HK-2 (cell line): ENCODE data around the gene PDS5B.
"Not testable (repeated sequence)": the region's sequence is repeated elsewhere in the genome, so short reads cannot be mapped to it uniquely, and the experiment has no call there.

ENCODE experiments used
- DNase-seq: peaks from one replicate; pipeline ENCODE4 v3.0.0-alpha.2; 2018; ENCODE audit not compliant: unreplicated experiment

The PDS5B gene

DNA sequence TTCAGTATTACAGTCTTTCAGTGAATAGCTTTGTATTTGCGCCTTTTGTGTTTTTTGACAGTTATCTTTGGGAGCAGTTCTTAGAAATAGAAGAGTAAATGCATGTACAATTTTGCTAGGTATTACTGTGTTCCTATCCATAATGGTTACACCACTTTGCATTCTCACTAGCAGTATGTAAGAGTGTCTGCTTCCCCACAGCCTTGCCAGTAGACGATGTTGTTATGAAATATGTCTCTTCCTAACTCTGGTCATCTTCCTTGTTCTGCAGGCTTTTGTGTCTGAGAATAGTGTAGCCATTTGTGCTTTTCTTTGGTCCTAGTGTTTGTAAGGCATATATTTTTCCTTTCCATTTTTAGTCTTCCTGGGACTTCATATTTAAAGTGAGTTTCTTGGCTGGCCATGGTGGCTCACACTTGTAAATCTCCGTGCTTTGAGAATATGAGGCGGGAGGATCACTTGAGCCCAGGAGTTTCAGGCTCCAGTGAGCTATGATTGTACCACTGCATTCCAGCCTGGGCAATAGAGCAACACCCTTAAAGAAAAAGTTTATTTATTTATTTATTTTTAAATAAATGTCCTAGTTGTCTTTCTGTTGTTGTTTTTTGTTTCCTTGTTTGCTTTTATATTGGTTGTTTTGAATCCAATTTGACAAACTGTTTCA is 140.3 kb downstream of the PDS5B start:
- no peak for DNase-seq

- no peak for DNase-seq
Measured at GRCh38 chr13:32728327-32728726, 142.1 kb downstream of the PDS5B start.

DNA sequence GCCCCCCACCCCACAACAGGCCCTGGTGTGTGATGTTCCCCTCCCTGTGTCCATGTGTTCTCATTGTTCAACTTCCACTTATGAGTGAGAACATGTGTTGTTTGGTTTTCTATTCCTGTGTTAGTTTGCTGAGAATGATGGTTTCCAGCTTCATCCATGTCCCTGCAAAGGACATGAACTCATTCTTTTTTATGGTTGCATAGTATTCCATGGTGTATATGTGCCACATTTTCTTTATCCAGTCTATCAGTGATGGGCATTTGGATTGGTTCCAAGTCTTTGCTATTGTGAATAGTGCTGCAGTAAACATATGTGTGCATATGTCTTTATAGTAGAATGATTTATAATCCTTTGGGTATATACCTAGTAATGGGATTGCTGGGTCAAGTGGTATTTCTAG is 142.8 kb downstream of the PDS5B start:
- not testable (repeated sequence) for DNase-seq

GRCh38 chr13:32731074-32731473 is 144.8 kb downstream of the PDS5B start:
- no peak for DNase-seq

DNA sequence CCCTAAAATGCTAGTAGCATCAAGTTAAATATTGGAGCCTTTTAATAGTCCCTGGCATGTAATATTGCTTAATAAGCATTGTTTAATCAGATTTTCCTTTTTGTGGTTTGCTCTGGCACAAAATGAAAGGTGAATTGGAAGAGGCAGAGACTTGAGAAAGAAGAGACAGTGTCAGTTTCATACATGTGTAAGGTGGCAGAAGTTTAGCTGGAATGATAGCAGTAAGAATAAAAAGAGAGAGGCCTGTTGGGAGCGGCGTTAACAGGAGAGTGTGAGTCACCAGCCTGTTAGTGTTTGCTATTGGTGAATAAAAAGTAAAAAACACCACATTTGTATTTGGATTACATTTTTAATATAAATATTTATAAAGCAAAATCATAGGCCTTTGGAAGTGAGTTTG is 145.3 kb downstream of the PDS5B start:
- DNase-seq = no peak

GRCh38 chr13:32733690-32734089 is 147.4 kb downstream of the PDS5B start:
- DNase-seq = no peak

DNA sequence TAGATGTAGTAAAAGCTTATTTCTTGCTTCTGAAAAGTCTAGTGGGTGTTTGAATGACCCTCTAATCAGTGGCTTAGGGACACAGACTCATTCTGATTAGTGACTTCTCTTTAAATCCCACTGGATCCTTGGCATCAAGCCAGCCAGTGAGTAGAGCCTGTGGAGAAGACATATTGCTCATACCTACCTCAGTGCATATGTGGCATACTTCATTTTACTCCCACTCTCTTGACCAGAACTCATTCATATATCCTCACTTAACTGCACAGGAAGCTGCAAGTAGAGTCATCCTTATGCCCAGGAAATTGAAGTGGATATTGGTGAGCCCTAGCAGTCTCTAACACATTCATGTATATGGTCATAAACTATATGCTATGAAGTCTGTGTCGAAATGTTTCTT is 148.3 kb downstream of the PDS5B start:
- DNase-seq = peak; percentile 20

DNA sequence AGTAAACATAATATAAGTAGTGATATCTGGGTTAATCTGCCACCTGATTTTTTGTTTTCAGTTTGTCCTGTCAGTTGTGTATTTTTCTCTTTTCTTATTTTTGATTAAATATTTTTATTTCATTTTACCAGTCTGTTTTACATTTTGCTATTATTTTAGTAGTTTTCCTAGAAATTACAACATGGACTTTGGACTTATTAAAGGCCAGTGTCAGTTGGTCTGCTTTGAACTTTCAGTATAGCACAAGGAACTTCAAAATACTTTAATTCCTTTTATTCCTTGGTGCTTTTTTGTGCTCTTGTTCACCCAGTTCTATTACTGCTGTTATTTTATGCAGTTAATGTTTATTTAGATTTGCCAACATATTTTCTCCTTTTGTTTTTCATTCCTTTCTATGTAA is 149.6 kb downstream of the PDS5B start:
- no peak for DNase-seq

- DNase-seq = no peak
Measured at GRCh38 chr13:32736648-32737047, 150.4 kb downstream of the PDS5B start.

DNA sequence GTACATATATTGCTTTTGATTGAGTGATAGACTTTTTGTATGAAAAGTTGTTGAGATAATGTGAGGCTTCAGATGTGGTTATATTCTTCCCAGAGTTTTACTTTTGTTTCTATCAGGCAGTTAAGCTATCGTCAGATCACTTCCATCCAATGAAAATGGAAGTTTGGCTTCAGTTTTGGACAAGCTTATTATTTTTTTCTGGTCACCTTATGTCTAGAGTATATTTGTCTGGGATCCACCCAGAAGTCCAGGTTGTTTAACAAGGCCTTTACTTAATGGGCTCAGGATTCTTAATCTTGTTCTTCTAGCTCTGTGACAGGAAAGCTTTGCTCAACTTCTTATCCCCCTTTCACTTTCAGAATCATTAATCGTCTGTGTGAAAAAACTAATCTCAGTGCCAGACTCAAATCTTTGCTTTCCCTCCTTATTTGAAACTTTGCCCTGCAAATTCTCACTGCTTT is 150.9 kb downstream of the PDS5B start:
- no peak for DNase-seq

DNA sequence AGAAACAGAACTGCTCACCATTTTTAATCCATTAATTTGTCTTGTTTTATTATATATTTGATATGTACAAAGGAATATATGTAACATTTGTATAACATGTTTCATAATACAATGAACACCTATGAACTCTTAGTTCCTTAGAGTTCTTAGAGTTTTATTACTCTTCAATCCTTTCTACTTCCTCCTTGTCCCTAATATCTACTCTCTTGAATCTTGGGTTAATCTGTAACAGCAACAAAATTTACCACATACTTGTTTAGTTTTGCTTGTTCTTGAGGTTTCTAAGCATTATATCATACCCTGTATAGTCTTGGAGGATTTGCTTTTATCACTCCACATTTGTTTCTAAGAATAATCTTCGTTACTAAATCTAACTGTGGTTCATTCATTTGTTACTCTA is 151.4 kb downstream of the PDS5B start:
- DNase-seq = no peak

DNA sequence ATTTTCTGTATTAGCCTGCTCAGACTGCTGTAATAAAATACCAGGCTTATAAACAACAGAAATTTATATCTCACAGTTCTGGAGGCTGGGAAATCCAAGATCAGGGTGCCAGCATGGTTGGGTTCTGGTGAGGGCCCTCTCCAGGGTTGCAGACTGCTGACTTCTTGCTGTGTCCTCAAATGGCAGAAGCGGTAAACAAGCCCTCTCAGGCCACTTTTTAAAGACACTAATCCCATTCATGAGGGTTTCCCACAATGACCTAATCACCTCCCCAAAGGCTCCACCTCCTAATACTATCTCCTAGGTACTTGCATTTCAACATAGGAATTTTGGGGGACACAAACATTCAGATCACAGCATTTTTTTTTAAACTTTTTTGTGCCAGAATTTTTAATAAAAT is 159.3 kb downstream of the PDS5B start:
- DNase-seq = no peak

DNA sequence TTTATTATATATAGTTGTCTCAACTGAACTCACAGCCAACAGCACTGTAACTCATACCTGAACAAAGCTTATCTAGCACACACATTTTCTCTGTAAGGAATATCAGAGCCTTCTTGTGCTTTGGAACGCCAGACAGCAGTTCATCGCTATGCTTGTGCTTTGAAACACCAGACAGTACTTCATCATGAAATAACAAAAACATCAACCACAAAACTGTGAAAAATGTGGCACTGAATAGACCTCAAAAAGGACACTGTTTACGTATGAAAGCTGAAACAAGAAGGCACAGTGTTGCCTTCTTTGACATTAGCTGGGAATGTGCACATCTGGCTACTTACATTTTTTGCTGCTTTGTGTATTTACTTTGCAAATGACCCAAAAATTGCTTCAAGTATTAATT is 160.2 kb downstream of the PDS5B start:
- no peak for DNase-seq

- no peak for DNase-seq
Measured at GRCh38 chr13:32748305-32748704, 162.1 kb downstream of the PDS5B start.

- no peak for DNase-seq
Measured at GRCh38 chr13:32751340-32751739, 165.1 kb downstream of the PDS5B start.

DNA sequence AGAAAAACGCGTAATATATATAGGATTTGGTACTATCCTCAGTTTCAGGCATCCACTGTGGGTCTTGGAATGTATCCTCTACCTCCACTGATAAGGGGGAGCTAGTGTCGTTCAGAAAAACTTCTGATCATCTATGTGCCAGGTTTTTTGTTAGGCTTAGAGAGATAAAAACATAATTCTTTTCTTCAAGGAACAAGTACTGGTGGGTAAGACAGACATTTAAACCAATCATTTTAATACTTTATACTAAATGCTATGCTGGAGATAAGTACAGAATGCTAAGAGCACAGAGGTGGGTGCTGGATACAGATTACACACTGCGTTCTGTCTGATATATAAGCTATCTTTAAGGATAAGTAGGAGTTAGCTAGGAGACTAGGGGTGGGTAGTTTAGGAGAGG is 166.1 kb downstream of the PDS5B start:
- no peak for DNase-seq

GRCh38 chr13:32752997-32753606 is 166.8 kb downstream of the PDS5B start:
- no peak for DNase-seq

DNA sequence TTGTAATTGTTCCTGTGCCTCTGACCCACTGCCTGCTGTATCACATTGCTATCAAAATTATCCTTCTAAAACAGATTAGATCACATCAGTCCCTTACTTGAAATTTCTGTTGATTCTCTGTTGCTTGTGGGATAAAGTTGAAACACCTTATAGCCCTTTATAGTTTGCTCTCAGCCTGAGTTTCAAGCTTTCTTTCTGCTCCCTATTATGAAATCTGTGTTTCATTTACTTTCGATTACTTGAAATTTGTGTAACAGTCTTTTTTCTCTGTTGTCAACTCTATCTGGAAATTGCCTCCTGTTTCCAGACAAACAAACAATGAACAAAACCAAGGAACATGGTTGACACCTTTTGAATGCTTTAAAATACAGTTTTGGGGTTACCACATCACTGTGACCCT is 167.9 kb downstream of the PDS5B start:
- no peak for DNase-seq

DNA sequence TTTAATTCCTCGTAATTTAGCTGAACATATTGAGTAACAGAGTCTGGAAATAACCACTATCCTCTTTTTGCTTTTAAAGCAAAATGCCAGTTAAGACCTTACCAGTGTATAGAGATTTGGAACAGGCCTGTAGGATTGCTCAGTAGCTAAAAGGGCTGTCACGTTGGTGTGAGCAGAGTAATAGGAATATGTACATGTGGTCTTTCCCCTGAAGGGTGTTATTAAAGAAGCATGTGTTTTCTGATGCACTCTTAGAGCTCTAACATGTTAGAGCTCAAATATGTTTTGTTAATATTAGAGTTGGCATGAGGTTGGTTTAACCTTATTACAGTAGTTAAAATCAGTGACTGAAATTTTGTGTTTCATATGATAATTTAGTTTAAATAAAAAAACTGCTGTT is 172.9 kb downstream of the PDS5B start:
- no peak for DNase-seq

GRCh38 chr13:32761472-32761871 is 175.2 kb downstream of the PDS5B start:
- DNase-seq = no peak

DNA sequence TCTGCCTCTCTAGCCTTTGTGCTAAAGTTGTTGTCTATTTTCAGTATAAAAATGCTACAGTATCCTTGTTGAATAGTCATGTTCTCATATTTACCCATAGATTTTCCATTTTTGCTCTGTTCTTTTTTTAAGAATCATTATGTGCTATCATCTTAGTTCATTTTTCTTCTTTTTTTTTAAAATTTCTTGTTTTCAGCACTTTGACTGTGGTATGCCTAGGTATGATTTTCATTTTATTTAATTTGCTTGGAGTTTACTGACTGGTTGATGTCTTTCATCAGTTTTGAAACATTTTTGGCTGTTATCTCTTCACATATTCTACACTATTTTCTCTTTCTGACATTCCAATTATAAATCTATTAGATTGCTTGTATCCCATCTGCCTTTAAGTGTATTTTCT is 192.9 kb downstream of the PDS5B start:
- no peak for DNase-seq

- DNase-seq = no peak
Measured at GRCh38 chr13:32781906-32782305, 195.7 kb downstream of the PDS5B start.

- DNase-seq = no peak
Measured at GRCh38 chr13:32783067-32783466, 196.8 kb downstream of the PDS5B start.

DNA sequence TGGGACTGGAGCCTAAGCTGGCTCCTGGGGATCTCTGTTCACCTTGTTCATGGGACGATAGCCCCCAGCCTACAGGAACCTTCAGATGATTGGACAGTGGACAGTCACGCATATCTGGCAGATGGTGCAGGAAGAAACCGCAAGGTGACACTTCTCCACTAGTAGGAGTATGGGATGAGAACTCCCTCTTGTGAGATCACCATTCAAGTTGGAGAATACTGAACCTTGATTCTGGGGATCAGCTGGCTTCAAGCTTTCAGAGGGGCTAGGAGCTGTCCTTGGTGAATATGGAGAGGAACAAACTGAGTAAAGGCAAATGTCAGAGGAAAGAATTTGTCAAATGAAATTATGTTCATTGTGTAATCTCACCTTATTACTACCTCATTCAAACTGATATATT is 204.5 kb downstream of the PDS5B start:
- peak; percentile 2 for DNase-seq
